ENCODE data around the gene MAGI2.

The MAGI2 gene

GRCh38 chr7:78118470-78118869 is 1335.0 kb downstream of the MAGI2 start:
- H3K4me2 ChIP-seq (ENCODE audit: low read depth, low read length, poor library complexity, severe bottlenecking), result no peak overlapping the region
- no peaks in the 10 kb centered on the region for H3K79me2 ChIP-seq (ENCODE audit: insufficient read depth, low read length)
- no peaks in the 10 kb centered on the region for H3K36me3 ChIP-seq (ENCODE audit: insufficient read depth, low read length)
- H3K9me3 ChIP-seq (ENCODE audit: insufficient read depth, low read depth, low read length), result no peaks in the 10 kb centered on the region
- H3K4me1 ChIP-seq (ENCODE audit: insufficient read depth, low read length, poor library complexity, severe bottlenecking), result no peaks in the 10 kb centered on the region
- no peak overlapping the region for H3K9ac ChIP-seq (ENCODE audit: low read depth, low read length, poor library complexity, severe bottlenecking)
- no peaks in the 10 kb centered on the region for H3K27me3 ChIP-seq (ENCODE audit: insufficient read depth, low read length, poor library complexity, severe bottlenecking)
- no peaks in the 10 kb centered on the region for H4K20me1 ChIP-seq (ENCODE audit: insufficient read depth, low read length, poor library complexity, severe bottlenecking)
- TF ChIP-seq EZH2phosphoT487 (IDR thresholded peaks at IDR 0.05; ENCODE audit: borderline replicate concordance), result no peak
- no peak for TF ChIP-seq CTCF (conservative IDR thresholded peaks at IDR 0.05; ENCODE audit: low read length)
- H3F3A ChIP-seq (ENCODE audit: low read depth), result no peaks in the 10 kb centered on the region
- no peak overlapping the region for H2AFZ ChIP-seq (ENCODE audit: low read length)
- H3K9me2 ChIP-seq (replicated peaks; ENCODE audit: low read depth, low read length), result no peaks in the 10 kb centered on the region
- no peak overlapping the region for H3K4me3 ChIP-seq (ENCODE audit: low read length, poor library complexity, severe bottlenecking)

DNA sequence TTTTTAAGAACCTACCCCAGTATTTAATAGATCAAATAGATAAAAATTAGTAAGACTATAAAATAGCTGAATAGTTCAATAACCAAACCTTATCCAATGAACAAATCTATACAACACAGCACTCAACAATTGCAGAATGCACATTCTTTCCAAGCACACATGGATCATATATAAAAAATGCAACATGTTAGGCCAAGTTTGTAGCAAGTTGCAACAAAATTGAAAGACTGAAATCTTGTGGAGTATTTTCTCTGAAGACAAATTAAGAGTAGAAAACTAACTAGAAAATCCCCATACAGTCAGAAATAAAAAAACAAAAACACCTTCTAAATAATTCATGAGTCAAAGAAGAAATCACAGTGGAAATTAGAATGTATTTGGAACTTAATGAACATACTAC is 1337.6 kb downstream of the MAGI2 start:
- Histone ChIP-seq H3K4me3 (ENCODE audit: low read length, poor library complexity, severe bottlenecking) (no peak overlapping the region), H3K4me1 (ENCODE audit: insufficient read depth, low read length, poor library complexity, severe bottlenecking) (no peaks in the 10 kb centered on the region), H3K9me3 (ENCODE audit: insufficient read depth, low read depth, low read length) (no peaks in the 10 kb centered on the region), H3K27me3 (ENCODE audit: insufficient read depth, low read length, poor library complexity, severe bottlenecking) (no peaks in the 10 kb centered on the region), H3K36me3 (ENCODE audit: insufficient read depth, low read length) (no peaks in the 10 kb centered on the region), H3K9ac (ENCODE audit: low read depth, low read length, poor library complexity, severe bottlenecking) (no peak overlapping the region), H3K9me2 (replicated peaks; ENCODE audit: low read depth, low read length) (no peaks in the 10 kb centered on the region), H3F3A (ENCODE audit: low read depth) (no peaks in the 10 kb centered on the region), H2AFZ (ENCODE audit: low read length) (no peak overlapping the region), H4K20me1 (ENCODE audit: insufficient read depth, low read length, poor library complexity, severe bottlenecking) (no peaks in the 10 kb centered on the region), H3K79me2 (ENCODE audit: insufficient read depth, low read length) (no peaks in the 10 kb centered on the region), H3K4me2 (ENCODE audit: low read depth, low read length, poor library complexity, severe bottlenecking) (no peak overlapping the region)
- TF ChIP-seq CTCF (conservative IDR thresholded peaks at IDR 0.05; ENCODE audit: low read length) (no peak), EZH2phosphoT487 (IDR thresholded peaks at IDR 0.05; ENCODE audit: borderline replicate concordance) (no peak)

DNA sequence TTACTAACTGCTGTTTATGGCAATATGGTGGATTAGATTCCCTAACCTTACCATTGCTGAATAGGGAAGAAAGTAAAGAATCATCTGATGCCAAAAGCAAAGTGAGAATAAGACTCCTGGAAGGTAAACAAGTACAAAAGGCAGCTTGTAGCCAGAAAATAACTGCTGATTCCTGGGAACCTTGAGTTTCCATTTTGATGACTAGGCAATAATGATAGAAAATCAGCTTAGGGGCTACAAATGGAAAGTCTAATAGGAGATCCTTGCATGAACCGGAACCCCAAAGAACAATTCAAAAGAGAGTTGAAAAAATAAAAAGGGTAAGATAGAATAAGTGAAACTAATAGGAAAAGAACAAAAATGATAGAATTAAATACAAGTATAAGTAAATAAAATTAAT is 1338.5 kb downstream of the MAGI2 start:
- no peaks in the 10 kb centered on the region for H3K27me3 ChIP-seq (ENCODE audit: insufficient read depth, low read length, poor library complexity, severe bottlenecking)
- H3K9me2 ChIP-seq (replicated peaks; ENCODE audit: low read depth, low read length), result no peaks in the 10 kb centered on the region
- H3F3A ChIP-seq (ENCODE audit: low read depth), result no peaks in the 10 kb centered on the region
- no peaks in the 10 kb centered on the region for H4K20me1 ChIP-seq (ENCODE audit: insufficient read depth, low read length, poor library complexity, severe bottlenecking)
- no peaks in the 10 kb centered on the region for H3K9me3 ChIP-seq (ENCODE audit: insufficient read depth, low read depth, low read length)
- no peaks in the 10 kb centered on the region for H3K36me3 ChIP-seq (ENCODE audit: insufficient read depth, low read length)
- H3K79me2 ChIP-seq (ENCODE audit: insufficient read depth, low read length), result no peaks in the 10 kb centered on the region
- H2AFZ ChIP-seq (ENCODE audit: low read length), result no peak overlapping the region
- H3K4me3 ChIP-seq (ENCODE audit: low read length, poor library complexity, severe bottlenecking), result no peak overlapping the region
- H3K4me1 ChIP-seq (ENCODE audit: insufficient read depth, low read length, poor library complexity, severe bottlenecking), result no peaks in the 10 kb centered on the region
- H3K4me2 ChIP-seq (ENCODE audit: low read depth, low read length, poor library complexity, severe bottlenecking), result no peak overlapping the region
- no peak overlapping the region for H3K9ac ChIP-seq (ENCODE audit: low read depth, low read length, poor library complexity, severe bottlenecking)
- TF ChIP-seq EZH2phosphoT487 (IDR thresholded peaks at IDR 0.05; ENCODE audit: borderline replicate concordance) (no peak), CTCF (conservative IDR thresholded peaks at IDR 0.05; ENCODE audit: low read length) (no peak)

Data from Loucy (cell line).